HG02884 (cell line): ENCODE results near the gene STX10.
A peak's percentile ranks its signal among the peaks of the same experiment; 100 is the strongest.

Source experiments
- ATAC-seq: cut with Tn5 transposase; IDR thresholded peaks from one replicate; pipeline ENCODE4 v1.9.1; 2021; ENCODE audit warnings: mild to moderate bottlenecking, moderate library complexity; ENCODE audit not compliant: unreplicated experiment

STX10 gene

DNA sequence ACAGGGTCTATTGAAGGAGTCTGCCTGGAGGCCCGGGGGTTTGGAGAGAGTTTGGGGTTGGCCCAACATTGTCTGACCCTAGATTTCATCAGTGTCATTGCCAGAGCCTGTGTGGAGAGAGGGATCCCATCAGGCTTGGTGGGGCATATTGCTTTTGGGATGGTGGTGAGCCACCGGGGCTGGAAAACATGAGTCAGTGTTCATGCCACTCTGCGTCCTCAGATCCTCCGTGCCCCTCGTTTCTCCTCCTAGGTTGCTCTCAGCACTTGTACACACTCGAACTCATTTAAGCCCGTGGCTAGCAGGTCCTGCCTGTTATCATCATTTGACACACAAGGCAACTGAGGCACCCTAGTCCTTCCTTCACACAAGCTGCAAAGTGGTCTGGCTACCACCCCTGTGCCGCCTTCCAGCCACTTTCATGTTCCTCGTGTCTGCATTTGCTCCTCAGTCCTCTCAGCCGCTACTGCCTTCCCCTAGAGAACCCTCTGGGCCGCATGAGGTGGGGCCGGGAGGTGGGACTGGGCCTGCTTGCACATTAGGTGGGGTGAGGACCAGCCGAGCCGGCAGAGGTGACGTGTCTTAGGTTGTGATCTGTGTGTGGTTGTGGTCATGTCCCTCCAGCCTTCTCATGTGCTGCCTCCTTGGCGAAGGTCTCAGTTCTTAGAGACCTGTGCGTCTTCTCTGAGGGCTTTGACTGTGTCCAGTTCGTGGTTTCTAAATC lies 28.5 kb downstream of the STX10 start:
- no peak for ATAC-seq

DNA sequence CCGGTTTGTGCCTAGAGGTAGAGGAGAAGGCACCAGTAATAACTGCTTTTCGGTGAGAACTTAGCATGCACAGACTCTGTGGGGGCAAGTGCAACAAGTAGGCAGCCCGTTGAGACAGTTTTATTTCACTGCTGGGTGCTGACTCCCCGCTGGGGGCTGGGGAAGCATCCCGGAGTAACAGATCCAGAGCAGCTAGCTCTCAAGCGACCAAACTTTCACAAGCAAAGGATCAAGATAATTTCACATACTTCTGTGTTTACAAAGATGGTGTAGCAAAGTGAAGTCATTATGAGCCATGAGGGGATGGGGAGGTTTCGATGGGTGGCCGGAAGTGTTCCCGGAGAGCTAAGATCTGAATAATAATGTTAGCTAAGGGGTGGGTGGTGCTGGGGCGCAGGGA lies 29.4 kb downstream of the STX10 start:
- ATAC-seq: no peak

GRCh38 chr19:13120031-13120430 lies 30.1 kb downstream of the STX10 start:
- no peak for ATAC-seq

- ATAC-seq: no peak
Measured at GRCh38 chr19:13119627-13120026, 30.5 kb downstream of the STX10 start.

GRCh38 chr19:13118424-13119193 lies 31.6 kb downstream of the STX10 start:
- ATAC-seq: peak; percentile 3

DNA sequence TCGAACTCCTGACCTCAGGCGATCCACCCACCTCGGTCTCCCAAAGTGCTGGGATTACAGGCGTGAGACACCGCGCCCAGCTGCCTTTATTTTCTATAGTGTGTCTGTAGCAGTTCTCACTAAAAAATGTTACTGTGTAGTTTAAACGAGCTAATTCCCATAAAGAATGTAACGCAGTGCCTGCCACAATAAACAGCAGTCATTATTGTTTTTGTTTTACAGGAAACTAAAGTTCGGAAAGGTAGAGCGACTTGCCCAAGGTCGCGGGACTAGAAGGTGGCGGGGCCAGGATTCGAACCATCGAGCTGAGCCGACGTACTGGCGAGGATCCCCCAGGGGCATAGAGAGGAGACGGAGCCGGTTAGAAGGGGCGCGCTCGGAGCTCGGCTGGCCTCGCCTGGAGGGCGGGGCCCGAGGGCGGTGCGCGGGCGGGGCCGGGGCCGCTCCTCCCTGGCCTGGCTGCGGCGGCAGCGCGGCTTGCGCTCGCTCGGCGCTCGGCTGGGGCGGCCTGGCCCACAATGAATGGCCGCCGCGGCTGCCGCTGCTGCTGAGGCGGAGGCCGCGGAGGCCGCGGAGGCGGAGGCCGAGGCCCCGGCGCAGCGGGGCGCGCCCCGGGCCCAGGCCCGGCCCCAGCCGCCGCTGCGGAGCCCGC lies 32.3 kb downstream of the STX10 start, which contains the start of gene NACC1:
NACC1 (plus strand) TSS at position 493 of the 652 bp plus-strand sequence. CDS start 16,944 bp downstream, outside the sequence.
- peak; percentile 51 for ATAC-seq

DNA sequence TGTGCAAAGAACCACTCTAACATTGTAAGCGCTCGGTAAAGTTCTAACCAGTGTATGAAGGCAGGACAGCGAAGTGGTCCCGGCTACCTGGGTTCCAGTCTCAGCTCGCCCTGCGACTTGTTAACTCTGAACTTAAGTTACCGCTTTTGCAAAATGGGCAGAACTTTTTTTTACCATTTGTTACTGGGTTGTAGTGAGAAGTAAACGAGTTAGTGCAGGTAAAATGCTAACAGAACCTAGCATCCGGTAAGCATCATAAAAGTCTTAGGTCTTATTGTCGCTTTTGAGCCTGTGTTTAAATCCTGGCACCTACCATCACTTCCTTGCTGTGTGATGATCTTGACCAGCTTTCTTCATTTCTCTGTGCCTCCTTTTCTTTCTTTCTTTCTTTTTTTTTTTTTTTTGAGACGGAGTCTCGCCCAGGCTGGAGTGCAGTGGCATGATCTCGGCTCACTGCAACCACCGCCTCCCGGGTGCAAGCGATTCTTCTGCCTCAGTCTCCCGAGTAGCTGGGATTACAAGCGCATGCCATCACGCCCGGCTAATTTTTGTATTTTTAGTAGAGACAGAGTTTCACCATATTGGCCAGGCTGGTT lies 32.9 kb downstream of the STX10 start:
- ATAC-seq: no peak

DNA sequence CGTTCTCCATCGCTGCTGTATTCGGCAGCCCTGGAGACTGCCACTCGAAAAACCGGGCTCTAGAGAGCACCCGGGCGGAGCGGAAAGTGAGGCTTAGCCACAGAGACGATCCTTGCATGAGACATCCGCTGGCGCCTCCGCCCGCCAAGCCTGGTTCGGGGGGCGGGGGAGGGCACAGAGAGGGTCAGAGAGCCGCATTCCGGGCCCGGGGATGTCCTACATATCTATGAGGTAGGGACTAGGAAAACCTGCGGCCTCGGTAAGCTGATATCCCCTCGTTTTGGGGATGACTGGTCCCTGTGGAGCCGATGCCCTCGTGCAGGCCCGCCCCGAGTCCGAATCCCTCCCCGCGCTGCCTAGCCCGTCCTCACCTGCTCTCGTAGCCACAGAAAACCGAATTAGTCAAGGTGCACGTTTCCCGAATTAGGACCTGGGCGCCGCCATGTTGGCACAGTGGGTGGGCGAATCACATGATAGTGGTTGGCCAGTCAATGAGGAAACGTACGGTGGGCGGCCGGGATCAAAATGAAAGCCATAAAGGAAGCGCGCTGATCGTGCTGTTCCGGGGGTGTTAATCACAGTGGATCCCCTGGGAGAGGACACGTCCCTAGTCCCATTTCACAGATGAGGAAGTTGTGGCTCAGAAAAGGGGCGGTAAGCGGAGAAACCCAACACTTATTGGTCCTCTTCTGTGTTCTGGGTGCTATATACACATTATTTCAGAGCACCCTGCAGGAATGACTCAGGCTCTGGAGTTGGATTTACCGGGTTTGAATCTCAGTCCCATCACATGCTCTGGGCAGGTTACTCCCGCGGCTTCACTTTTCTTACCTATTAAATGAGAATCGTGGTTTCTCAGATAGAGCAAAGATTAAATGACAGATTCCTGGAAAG lies 33.6 kb downstream of the STX10 start, which contains the start of gene TRMT1:
TRMT1 (minus strand) TSS at position 459 of the 894 bp plus-strand sequence; CDS start at position 118, 341 bp downstream.
- ATAC-seq: no peak

DNA sequence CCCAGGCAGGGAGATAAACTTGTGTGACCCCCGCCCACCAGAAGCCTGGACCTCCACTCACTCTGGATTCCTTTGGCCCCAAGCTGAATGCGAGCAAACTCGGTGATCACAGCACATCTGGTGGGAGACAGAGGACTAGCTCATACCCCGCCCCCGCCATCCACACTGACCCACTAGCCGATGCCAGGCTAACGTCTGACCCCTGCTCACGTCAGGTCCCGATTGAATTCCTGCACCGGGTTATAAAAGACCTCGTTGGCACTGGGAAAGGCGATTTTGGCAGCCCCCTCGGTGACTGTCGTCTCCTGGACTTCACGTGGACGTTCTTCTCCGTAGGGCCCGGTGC lies 34.3 kb downstream of the STX10 start:
- no peak for ATAC-seq

GRCh38 chr19:13112555-13112954 lies 37.6 kb downstream of the STX10 start:
- ATAC-seq: no peak

GRCh38 chr19:13110099-13110610 lies 40.0 kb downstream of the STX10 start:
- ATAC-seq: no peak

DNA sequence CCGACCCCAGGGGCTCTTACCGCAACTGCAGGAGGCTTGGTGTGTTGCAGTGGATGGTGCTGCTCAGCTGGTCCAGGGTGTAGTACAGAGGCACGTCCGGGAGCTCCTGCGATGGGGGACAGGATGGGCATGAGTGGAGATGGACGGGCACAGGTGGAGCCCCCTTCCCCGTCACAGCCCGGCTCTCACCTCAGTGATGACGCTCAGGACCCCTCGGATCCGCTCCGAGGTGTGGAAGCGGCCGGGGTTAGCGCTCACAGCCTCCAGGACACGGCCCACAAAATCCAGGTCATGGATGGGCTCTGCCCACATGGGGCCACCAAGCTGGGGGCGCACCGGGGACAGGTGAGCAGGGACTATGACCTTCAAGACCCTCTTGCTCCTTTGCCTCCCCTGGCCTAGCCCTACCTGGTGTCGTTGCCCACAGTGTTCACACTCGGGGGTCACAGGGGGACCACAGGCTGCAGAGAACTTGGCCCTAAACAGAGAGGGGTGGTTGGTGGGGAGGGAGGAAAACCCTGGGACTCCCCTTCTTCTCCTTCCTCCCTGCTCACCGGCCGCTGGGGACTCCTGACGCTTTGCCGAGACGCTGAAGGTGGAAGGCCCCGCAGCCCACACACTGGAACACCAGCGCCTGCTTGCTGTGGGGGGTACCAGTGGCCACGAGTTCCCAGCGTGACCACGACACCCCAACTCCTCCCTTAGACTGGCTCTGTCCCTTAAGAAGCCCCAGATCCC lies 40.6 kb downstream of the STX10 start:
- no peak for ATAC-seq

DNA sequence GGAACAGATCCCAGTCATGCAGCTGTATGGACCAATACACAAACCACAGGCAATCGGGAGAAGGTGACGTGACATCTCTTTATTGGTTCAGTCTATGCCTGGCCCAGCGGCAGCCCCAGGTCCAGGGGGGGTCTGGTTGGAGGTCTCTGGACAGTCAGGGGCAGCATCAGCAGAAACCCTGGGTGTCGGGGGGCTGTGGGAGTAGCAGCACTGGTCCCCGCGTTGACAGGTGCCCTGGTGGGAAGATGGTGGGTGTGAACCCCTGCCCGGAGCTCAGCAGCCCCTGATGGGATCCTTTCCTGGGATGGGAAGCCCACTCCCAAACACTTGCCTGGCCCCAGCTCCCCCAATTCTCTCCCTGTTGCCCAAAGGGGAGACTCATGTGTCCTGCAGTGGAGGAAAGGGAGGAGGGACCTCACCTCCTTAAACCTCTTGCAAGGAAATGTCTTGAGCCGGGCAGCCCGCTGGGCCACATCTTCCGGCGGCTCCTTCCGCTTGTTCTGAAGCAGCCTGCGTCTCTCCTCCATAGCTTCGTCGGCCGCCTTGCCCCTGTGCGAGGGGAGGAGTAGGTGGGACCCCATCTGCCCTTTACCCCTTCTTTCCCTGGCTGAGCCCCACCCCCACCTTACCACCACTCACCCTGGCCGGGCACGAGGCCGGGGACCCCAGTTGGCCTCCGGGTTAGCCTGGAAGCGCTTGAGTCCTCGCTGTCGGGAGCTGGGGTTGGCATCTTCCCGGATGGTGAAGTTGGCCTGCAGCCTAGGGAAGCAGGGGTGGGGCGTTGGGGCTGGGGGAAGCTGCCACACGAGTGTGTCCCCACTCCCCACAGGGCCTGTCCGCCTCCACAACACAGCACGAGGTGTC lies 45.1 kb downstream of the STX10 start:
- no peak for ATAC-seq

GRCh38 chr19:13104360-13104847 lies 45.8 kb downstream of the STX10 start:
- no peak for ATAC-seq

DNA sequence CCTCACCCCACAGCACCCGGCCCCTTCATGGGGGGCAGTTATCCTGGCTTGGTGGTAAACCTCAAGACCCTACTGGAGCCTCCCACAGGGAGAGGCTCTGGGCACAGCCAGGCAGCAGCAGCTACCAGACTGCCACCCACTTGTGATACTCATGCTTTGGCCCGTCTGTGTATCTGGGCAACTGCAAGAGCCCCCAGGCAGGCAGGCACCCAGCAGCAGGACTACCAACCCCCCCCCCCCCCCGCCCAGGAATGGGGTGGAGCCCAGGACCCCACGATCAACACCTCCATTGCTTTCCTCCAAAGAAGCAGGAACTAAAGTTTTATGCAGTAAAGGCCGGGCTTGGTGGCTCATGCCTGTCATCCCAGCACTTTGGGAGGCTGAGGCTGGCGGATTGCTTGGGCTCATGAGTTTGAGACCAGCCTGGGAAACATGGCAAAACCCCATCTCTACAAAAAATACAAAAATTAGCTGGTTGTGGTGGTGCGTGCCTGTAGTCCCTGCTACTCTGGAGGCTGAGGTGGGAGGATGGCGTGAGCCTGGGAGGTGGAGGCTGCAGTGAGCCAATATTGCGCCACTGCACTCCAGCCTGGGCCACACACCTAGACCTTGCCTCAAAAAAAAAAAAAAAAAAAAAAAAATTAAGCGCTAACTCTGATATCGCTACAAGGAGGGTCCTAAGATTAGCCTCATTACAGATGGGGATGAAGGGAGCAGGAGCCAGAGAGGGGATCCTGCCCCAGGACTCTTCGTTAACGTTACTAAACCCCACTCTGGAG lies 46.4 kb downstream of the STX10 start:
- ATAC-seq: no peak

DNA sequence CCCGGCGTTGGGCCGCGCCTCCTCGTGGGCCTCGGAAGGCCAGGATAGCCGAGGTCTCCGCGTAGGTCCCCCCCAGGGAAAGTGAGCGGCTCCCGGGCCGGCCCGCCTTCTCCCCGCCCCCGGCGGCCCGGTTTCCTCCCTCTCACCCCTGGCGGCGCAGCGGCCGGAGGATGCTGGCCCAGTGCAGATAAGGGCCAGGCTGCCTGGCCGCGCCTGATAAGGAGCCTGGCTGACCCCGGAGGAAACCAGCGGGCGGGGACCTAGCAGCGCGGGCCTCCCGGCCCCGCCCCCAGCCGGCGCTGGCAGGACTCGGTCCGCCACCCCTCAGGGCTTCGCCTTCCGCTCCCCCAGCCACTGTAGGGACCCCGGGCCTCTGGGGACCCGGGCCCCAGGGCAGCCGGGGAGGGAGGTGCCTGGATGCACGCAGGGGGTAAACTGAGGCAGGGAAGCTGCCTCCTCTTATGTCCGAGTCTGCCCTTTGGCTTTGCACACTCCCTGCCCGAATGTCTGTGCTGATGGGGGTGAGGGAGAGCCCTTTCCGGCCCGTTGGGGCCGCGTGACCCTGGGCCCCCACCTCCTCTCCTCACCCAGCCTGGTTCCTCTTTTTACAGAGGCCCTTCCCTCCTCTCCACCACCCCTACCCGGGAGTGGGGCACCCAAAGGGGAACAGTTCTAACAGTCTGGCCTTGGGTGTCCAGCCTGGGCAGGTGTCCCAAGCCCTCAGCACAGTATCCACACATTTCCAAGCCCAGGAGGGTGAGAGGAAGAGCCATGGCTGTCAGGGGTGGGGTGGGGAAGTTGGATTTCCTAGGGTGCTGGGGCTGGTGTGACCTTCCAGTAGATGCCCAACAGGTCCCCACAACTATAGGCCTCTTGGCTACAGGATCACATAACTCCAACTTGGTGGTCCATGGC lies 47.3 kb downstream of the STX10 start, which contains the start of gene LYL1:
LYL1 (minus strand) TSS at position 193 of the 915 bp plus-strand sequence. CDS start 1,687 bp downstream, outside the sequence.
- no peak for ATAC-seq

GRCh38 chr19:13102416-13102665 lies 47.8 kb downstream of the STX10 start:
- no peak for ATAC-seq
